GM18867 (cell line): ENCODE results near the gene ITGAV.
"Not testable (repeated sequence)": the region's sequence is repeated elsewhere in the genome, so short reads cannot be mapped to it uniquely, and the experiment has no call there.

ENCODE experiments used
- ATAC-seq: cut with Tn5 transposase; IDR thresholded peaks from one replicate; pipeline ENCODE4 v1.9.1; 2021; ENCODE audit warnings: mild to moderate bottlenecking, moderate library complexity; ENCODE audit not compliant: unreplicated experiment

Gene ITGAV

DNA sequence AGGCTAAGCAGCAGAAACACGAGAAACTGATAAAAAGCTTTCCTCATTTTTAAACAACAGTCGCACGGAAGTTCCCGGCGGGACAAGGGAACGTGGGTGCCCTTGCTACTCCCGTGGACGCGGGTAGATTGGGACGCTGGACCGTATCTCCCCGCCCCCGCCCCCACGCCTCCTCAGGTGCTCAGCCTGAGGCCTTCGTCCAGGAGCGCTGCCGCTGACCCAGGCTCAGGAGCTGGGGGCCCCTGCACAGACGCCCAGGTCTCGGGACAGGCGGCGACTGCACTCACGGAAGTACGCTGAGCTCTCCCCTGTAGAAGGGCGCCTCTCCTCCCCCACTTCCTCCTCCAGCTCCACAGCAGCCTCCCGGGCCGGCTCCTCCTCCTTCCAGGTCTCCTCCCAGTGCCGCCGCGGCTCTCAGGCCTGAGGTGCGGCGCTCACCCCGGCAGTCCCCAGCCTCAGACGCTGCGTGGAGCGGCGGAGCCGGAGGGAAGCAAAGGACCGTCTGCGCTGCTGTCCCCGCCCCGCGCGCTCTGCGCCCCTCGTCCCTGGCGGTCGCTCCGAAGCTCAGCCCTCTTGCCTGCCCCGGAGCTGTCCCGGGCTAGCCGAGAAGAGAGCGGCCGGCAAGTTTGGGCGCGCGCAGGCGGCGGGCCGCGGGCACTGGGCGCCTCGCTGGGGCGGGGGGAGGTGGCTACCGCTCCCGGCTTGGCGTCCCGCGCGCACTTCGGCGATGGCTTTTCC, at the start of gene ITGAV:
Gene ITGAV (plus strand): TSS at position 445 of the 738 bp plus-strand sequence. CDS start 283 bp downstream, at position 728.
- ATAC-seq: peak; percentile 96

DNA sequence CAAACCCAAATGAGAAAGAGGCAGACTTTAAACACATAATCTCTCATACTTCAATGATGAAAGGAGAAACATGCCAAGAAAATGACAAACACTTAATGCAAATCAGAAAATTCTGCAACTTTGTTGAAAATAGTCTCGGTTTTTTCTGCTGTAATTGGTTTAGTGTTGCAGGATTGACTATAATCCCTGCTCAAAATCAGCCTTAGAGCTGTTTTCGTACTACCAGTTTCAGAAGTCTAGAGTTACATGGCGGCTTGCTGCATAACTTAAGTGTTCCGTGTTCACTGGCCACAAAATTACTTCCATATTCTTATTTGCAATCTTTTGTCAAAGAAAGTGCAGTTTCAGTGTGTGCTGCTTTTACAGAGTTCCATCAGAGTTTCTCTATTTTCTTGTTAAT, 48.9 kb upstream of the ITGAV start:
- no peak for ATAC-seq

DNA sequence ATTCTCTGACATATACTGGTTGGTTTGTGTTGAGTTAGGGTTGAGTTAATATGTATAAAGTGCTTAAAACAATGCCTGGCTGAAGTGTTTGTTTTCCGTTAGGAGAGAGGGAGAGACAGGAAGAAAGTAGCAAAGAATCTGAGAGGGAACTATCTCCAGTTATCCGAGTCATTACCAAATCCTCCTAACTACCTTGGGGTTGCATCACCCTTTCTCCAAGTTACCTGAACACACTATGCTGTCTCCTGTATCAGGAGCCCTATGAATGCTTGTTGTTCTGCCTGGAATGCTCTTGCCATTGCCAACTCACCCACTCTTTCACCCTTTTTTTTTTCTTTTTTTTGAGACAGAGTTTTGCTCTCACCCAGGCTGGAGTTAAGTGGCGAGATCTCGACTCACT, 47.9 kb upstream of the ITGAV start:
- ATAC-seq: no peak

DNA sequence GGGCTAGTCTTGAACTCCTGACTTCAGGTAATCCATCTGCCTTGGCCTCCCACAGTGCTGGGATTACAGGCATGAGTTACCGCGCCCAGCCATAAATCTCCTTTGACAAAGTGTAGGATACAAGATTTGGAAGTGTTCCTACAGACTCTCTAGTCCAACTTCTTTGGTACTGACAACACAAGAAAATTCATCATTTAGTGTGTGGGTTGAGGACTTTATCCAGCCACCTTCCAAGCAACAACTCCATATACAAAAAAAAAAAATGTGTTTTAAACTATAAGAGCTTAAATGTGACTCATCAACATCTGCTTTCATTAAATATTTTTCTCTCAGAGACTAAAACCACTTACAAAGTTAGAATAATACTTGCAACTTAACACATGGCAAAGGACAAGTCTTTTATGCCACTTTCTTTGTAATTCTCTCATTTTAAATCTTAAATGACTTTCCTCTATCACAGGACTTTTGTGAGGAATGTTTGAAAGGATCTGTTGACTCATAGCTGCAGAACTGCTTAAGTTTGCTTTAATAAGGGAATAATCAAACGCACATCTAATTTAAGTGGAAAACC, 46.2 kb upstream of the ITGAV start:
- ATAC-seq: no peak

DNA sequence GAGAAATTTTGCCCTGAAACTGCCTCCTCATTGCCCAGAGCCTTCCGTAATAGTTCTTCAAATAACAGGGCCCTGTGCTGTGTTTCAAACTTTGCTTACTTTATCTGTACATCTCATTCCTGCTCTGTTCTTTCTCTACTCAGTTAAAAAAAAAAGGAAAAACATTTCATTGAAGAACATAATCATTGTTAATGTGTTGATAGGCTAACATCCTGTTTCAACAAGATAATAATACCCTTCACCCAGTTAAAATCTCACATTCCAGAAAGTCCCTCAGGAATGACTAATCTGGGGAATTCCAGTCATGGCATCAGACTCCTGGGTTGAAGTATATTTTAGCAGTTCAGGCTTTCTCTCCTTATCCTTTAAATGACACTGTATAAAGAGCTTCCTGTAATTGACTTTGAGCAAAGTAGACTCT, 45.6 kb upstream of the ITGAV start:
- ATAC-seq: no peak

DNA sequence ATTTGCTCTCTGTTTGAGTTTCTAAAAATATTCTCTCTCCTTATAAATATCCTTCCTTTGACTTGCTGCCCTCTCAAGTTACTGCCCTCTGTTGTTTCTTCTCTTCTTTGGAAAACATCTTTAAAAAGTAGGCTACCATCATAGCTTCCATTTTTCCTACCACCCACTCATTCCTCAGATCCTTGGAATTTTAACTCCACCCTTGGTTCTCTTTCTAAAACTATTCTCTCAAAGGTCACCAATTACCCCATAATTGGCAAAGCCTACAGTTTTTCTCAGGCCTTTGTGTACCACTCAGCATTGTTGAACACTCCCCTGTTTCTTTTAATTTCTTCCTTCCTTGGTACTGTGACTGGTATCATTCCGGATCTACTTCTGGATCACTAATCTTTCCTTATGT, 43.0 kb upstream of the ITGAV start:
- no peak for ATAC-seq

DNA sequence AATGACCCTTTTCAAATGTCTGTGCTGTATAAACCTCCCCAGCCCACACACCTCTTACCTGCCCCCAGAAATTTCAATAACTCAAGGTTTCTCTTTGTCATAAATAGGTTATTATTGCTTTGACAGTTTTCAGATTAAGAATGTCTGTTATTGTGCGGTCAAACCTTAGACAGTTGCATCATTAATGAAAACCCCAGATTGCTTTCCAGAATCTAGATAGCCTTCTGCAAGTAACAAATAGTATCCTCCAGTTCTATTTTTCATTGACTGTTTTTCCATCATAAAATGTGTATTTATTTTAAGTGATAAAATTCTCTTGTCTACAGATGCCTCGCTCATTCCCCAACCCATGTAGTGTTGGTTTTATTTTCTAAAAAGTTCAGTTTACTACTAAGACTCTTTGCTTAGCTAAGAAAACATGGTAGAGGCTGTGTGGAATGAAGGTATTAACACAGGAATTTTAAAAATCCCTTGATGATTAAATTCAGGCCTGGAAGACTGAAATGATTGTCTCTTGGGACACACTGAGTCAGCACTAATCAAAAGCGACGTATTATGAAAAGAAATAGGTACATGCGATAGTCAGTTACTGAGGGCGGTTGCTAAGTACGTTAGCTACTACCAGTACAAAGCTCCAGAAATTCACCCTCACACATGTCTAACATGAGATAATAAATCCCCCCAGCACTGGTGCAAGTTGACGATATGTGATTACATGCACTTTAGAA, 38.4 kb upstream of the ITGAV start:
- ATAC-seq: no peak

DNA sequence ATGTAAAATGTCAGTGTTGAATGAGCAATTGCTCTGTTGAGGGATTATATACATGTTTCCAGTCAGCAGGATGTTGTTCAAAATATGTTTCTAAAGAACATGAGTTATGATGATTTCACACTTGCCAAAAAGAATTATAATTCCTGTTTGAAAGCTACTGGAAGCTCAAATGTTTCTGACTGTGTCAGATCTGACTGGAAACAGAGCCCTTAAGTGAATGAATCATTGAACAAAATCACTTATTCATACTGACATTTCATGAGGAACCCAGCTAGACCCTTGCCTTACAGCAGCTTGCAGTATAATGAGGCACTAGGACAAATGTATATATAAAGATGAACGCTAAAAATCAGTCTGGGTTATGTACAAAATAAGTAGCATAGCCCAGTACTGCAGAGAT, 35.4 kb upstream of the ITGAV start:
- no peak for ATAC-seq

DNA sequence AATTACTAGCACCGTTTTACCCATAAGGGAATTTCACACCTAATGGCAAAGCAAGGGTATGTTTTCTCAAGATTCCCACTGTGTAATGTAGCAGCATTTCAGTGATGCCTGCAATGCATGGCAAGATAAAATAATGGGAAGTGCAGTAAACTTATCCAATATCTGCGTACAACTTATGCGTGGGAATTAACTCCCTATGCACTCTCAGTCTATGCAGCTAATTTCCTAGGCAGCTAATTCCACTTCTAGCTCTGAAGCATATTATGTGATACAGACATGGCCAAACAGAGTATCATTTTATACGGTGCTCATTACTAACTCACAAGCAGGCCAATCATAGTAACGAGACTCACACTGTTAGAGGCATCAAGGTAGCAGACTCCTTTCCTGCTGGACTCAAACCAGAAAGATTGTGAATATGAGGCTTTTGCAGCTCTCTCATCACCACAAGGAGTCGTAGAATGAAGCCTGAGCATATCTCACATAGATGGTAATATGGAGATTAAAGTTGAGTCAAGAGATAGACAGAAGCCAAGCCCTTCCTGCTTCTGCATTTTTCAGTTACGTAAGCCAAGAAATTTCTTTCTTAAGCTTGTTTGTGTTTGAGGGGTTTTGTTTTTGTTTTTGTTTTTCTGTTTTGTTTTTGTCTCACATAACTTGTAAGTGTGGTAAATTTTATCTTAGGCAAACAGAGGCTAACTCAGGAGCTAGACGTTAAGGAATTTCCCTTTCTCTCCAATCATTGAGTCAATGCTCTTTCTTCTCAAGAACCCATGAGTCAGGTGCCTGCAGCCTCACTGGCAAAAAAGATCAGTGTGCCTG, 34.8 kb upstream of the ITGAV start:
- no peak for ATAC-seq

DNA sequence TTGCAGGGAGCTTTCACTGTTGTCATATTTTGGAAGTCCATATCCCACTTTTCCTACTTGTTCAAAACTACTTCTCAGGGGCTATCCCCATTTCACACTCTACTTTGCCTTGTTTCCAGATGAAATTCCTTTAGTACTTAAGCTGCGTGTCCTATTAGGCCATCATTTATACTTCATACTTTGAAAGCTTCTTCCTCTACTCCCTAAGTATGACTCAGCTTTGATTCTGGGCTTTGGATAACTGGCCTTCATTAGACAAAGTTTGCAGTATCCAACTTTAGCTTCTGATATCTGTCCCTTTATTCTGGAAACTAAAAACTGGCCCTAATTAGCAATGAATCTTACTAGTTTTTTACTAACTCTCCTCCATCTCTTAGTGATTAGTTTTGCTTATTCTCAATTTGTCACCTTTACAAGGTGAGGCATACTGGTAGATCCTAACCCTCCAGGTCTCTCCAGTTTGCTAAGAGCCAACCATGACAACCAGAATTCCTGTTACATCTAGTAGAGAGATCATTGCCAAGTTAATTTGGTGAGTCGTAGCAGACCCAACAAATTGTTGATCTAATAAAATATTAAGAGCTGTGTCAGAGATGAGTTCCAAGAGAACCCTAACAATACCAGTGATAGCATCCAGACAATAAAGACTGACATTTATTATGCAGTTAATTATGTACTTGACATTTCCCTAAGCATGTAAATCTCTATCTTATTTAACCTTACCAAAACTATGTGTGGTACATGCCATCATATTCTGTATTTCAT, 31.2 kb upstream of the ITGAV start:
- no peak for ATAC-seq

DNA sequence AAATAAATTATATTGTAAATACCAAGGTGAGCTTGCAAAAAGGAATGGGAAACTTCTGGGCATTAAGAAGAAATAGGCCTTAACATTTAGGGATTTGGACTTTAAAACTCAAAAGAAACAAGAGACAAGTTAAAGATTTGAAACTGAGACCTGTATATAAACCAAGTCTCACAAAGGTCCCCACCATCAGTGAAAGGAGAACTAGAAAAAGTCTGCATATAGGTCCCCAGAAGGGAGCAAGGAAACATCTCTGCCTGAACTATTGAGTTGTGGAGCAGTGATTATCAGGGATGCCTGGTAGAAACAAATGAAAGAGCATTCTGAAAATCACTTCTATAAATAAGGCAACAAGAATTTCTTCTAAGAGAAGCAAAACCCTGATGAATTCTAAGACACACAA, 30.5 kb upstream of the ITGAV start:
- ATAC-seq: peak; percentile 69

DNA sequence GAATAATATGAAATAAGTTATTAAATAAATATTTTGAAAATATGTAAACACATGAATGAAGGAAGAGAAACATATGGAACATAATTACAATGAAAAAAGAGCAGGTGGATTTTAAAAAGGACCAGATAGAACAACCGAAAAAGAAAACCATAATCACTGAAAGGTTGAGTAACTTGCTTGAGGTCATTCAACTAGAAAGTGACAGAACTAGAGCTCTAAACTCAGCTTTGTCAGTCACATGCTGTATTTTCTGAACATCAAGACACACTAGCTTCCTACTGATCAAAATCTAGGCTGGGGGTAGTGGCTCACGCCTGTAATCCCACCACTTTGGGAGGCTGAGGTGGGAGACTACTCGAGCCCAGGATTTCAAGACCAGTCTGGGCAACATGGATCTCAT, 30.0 kb upstream of the ITGAV start:
- peak; percentile 89 for ATAC-seq

DNA sequence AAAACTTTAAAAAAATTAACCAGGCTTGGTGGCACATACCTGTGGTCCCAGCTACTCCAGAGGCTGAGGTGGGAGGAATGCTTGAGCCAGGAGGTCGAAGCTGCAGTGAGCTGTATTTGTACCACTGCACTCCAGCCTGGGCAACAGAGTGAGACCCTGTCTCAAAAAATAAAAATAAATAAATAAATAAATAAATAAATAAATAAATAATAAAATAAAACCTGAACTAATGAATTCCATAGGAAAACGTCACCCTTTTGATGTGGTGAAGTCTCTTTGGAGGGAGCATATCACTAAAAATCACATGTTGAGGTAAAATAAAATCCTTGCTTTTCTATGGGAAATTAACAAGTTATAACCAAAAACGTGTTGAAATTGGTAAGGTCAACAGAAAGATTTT, 29.6 kb upstream of the ITGAV start:
- no peak for ATAC-seq

DNA sequence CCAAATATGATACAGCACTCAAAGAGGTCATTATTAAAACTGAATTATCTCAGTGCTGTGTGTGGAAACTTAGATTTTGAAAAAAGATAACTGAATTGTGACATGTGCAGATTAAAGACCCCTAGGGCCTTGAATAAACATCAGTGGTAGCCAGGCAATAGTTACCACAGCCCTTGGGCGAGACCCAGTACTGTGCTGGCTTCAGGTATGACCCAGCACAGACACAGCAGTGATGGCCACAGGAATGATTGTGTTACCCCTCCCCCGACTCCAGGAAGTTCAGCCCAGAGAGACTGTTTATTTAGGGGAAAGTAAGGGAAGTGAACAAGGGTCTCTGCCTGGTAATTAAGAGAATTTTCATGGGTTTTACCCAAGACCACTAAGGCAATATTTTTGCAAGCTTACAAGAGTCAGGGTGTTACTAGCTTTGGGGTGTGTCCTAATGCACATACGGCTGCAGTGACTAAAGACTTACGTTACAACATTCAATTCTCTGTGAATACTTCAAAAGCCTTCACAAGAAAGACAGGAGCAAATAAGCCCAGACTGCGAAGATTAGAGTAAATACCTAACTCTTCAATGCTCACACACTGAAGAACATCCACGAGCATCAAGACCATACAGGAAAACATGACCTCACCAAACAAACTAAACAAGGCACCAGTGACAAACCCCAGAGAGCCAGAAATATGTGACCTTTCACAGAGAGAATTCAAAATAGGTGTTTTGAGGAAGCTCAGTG, 28.2 kb upstream of the ITGAV start:
- ATAC-seq: no peak

DNA sequence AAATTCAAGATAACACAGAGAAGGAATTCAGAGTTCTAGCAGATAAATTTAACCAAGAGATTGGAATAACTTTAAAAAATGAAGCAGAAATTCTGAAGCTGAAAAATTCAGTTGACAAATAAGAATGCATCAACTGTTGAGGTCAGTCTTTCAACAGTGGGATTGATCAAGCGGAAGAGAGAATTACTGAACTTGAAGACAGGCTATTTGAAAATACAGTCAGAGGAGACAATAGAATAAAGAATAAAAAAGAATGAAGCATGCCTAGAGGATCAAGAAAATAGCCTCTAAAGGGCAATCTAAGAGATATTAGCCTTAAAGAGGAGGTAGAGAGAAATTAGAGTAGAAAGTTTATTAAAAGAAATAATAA, 27.7 kb upstream of the ITGAV start:
- ATAC-seq: no peak

DNA sequence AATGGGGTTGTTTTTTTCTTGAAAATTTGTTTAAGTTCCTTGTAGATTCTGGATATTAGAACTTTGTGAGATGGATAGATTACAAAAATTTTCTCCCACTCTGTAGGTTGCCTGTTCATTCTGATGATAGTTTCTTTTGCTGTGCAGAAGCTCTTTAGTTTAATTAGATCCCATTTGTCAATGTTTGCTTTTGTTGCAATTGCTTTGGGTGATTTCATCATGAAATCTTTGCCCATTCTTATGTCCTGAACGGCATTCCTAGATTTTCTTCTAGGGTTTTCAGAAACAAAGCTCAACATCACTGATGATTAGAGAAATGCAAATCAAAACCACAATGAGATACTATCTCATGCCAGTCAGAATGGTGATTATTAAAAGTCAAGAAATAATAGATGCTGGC, 21.3 kb upstream of the ITGAV start:
- ATAC-seq: not testable (repeated sequence)

DNA sequence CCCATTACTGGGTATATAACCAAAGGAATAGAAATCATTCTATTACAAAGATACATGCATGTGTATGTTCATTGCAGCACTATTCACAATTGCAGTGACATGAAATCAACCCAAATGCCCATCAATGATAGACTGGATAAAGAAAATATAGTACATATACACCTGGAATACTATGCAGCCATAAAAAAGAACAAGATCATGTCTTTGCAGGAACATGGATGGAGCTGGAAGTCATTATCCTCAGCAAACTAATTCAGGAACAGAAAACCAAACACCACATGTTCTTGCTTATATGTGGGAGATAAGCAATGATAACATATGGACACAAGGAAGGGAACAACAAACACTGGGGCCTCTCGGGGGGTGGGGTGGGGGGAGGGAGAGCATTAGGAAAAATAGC, 20.7 kb upstream of the ITGAV start:
- not testable (repeated sequence) for ATAC-seq

DNA sequence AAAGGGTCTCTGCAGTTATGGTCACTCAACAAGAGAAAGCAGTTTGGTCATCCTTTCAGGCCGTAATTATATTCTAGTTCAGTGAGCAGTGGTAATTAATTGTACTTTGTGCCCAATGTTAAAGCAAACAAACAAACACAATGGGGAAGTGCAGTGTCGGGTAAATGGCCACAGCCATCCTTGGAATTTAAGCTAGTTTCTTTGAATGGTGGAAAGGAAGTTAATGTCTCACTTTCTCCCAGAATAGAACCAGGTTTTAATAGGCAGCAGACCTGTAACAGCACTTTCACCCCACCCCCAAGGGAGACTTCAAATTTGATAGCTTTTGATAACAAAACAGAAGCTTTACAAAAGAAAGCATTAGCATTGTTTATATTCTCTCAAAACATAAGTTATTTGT, 20.0 kb upstream of the ITGAV start:
- no peak for ATAC-seq

DNA sequence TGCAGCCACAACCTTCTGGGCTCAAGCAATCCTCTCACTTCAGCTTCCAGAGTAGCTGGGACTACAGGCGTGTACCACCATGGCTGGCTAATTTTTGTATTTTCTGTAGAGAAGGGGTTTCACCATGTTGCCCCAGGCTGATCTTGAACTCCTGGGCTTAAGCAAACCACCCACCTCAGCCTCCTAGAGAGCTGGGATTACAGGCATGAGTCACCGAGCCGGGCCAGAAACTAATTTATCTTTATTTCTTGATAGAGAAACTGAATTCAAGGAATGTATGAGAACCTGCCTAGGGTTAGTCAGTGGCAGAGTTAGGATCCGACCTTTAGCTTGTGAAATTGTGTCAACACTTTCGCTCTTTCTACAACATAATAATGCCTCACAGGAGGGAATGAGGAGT, 19.3 kb upstream of the ITGAV start:
- ATAC-seq: no peak

DNA sequence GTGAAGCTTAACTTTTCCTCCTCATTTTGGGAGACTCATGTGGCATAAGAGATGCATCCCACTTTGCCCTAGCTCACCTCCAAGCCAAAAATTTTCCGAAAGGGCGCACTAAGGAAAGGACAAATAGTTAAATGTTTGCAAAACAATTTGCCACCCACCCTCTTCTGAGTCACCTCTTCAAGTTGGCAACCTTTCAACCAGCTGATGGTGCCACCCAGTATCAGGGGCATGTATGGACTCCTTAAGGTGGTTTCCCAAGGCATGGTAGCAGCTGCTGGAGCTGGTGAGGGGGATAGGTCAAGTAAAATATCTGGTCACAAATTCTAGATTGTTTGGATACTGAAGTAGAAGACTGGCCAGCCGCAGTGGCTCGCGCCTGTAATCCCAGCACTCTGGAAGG, 17.2 kb upstream of the ITGAV start:
- ATAC-seq: no peak
